AG04449 (cell line): ENCODE results near the gene KCNC4.

Experiments used
- CTCF ChIA-PET: fragments of 350-600 bp; formaldehyde crosslinking; extraction: SDS; loops from one replicate; lab custom pipeline; 2021; ENCODE audit warnings: antibody characterized with exemption; lab: Yijun Ruan, JAX
- POLR2A ChIA-PET: fragments of 400-600, 350-600 bp; formaldehyde crosslinking; extraction: SDS; loops from one replicate; lab custom pipeline; 2020; ENCODE audit warnings: antibody characterized with exemption, inconsistent platforms; lab: Yijun Ruan, JAX
- DNase-seq: peaks from one replicate; pipeline ENCODE4 v3.0.0-alpha.2; 2010; ENCODE audit warnings: low read depth, low spot score
- H3K4me3 ChIP-seq: 2 replicates; pipeline ENCODE4 v1.5.1; 2011; ENCODE audit warnings: low read depth, mild to moderate bottlenecking, control low read depth, low read length
- TF ChIP-seq, protein P1 (sequence below): IDR thresholded peaks from one replicate; pipeline ENCODE4 v1.5.1; 2011; ENCODE audit warnings: mild to moderate bottlenecking, moderate library complexity, low read length, control low read depth, inconsistent platforms; ENCODE audit not compliant: insufficient read depth; ENCODE audit errors: missing control alignments

The KCNC4 gene

GRCh38 chr1:110209715-110210603 lies at the start of gene KCNC4:
Gene KCNC4, plus strand, starts transcription at chr1:110210314. Its CDS starts 1,186 bp downstream, at chr1:110211500.
- ChIA-PET CTCF (interaction anchor here (0.8 to 16.1 kb wide), 21 partner anchors 9 to 286 kb away, joined by 3 to 1192 read pairs (median 28); partner anchors contain the start of gene RBM15), POLR2A (interaction anchor here (0.9 kb wide), 1 partner anchor 129 kb away, joined by 3 read pairs; the partner anchor contains the start of gene RBM15)
- no peak for DNase-seq
- TF ChIP-seq, protein P1, sequence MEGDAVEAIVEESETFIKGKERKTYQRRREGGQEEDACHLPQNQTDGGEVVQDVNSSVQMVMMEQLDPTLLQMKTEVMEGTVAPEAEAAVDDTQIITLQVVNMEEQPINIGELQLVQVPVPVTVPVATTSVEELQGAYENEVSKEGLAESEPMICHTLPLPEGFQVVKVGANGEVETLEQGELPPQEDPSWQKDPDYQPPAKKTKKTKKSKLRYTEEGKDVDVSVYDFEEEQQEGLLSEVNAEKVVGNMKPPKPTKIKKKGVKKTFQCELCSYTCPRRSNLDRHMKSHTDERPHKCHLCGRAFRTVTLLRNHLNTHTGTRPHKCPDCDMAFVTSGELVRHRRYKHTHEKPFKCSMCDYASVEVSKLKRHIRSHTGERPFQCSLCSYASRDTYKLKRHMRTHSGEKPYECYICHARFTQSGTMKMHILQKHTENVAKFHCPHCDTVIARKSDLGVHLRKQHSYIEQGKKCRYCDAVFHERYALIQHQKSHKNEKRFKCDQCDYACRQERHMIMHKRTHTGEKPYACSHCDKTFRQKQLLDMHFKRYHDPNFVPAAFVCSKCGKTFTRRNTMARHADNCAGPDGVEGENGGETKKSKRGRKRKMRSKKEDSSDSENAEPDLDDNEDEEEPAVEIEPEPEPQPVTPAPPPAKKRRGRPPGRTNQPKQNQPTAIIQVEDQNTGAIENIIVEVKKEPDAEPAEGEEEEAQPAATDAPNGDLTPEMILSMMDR = no peak
- H3K4me3 ChIP-seq = peak within 1 kb of the TSS; percentile 57

DNA sequence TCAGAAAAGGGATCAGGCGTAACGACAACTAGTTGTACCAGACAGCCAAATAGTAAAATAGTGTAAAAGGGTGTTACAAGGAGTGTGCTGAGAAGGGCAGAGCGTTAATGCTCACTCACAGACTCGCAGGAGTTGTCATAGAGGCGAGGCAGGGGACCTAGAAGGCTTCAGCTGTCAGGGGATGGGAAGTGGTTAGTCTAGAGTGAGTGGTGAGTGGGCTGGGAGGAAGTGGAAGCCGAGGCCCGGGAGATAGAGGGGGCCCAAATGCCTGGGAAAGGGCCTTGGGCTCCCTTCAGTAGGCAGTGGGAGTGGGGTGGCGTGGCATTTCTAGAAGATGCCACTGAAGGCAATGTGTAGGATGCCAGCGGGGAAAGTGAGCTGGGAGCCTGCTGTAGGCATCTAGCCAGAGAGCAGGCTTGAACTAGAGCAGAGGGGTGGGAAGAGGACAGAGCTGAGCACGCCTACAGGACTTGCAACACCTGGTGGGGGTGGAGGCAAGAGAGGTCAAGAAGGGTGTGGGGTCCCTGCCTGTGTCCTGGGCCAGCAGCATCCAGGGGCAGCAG lies 49.5 kb upstream of the KCNC4 start:
- POLR2A ChIA-PET = no interaction called here
- CTCF ChIA-PET = interaction anchor here (1.0 kb wide), 1 partner anchor 10 kb away, joined by 3 read pairs; the partner anchor contains the start of gene SLC6A17
- TF ChIP-seq, protein P1 = no peak
- DNase-seq = no peak
- no peak overlapping the region for H3K4me3 ChIP-seq

DNA sequence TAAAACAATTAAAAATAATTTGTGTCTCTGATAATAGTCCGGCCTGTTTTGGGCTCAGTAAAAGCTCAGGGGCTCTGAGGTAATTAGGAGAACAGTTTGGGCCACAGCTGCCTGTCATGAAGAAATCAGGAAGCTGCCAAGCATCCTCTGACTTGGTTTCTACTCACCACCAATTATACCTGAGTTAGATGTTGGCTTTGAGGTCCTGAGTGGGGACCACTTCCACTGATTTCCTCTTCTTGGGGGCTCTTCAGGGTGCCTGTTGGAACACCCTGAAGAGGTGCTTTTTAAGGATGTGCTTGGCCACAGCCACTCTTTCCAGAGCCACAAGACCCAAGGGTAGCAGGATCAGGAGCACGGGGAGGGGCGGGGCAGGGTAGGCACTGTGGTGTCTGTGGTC lies 48.9 kb upstream of the KCNC4 start:
- no peak overlapping the region for H3K4me3 ChIP-seq
- TF ChIP-seq, protein P1 = no peak
- ChIA-PET POLR2A (no interaction called here), CTCF (interaction anchor here (1.0 kb wide), 1 partner anchor 11 kb away, joined by 3 read pairs; the partner anchor contains the start of gene SLC6A17)
- DNase-seq = no peak

DNA sequence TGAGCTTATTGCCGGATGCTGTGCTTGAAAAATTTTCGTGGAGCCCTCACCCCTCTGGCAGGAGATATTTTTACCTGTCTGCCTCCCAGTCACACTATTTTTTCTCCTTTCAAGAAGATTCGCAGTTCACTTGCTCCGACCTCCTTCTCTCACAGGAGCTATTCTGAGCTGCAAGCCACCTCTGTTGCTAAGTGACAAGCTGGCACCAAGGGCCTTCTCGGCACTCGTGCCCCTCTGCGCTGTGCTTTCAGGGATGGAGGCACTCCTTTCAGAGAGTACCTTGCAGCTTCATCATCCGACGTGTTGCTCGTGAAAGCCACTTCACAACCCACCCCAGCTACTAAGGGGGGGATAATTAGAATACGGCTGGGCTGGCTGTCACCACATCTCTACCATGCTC lies 48.3 kb upstream of the KCNC4 start:
- TF ChIP-seq, protein P1 = no peak
- ChIA-PET POLR2A (no interaction called here), CTCF (interaction anchor here (0.7 to 1.0 kb wide), 2 partner anchors 10 to 12 kb away, joined by 3 read pairs; partner anchors contain the start of gene SLC6A17)
- no peak overlapping the region for H3K4me3 ChIP-seq
- no peak for DNase-seq

- no peak for DNase-seq
- ChIA-PET POLR2A (no interaction called here), CTCF (interaction anchor here (1.2 to 2.2 kb wide), 3 partner anchors 12 to 44 kb away, joined by 3 to 9 read pairs (median 5); partner anchors contain the start of gene SLC6A17)
- H3K4me3 ChIP-seq = no peak overlapping the region
- TF ChIP-seq, protein P1 = no peak
These were observed 46.5 kb upstream of the KCNC4 start for GRCh38 chr1:110163591-110163990.
